ENCODE results near the gene HLCS. TPM values are rescaled to one million over a fixed set of nuclear protein-coding genes. Genes with fewer than 3 reads are reported as not detected.
A peak's percentile ranks its signal among the peaks of the same experiment; 100 is the strongest.

HLCS gene
- total RNA-seq, 1 donor from 2014 or later = 12.3 TPM

DNA sequence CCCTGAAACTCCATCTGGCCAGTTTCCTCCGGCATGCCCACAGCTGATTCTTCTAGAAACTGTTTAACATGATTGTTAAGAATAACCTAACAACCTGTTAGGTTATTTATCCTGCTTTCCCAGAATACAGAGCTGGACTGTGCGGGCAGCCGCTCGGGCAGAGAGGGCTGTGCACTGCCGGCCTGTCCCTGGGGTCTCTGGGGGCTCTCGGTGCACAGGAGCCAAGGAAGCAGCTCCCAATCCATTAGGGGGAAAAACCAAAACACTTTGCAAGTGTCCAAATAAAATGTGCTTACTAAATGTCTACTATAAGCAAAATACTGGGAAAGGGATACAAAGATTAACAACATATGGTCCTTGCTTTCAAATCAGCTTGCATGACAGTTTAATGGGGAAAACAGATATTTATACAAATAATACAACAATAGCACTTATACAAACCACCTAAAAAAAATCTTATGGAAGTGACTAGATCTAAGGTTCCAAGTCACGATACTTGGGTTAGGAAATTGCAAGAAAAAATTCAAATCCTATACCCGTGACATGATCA lies 50.7 kb downstream of the HLCS start:
- no peak for DNase-seq (ENCODE audit: low read depth in 2 of 2)

DNA sequence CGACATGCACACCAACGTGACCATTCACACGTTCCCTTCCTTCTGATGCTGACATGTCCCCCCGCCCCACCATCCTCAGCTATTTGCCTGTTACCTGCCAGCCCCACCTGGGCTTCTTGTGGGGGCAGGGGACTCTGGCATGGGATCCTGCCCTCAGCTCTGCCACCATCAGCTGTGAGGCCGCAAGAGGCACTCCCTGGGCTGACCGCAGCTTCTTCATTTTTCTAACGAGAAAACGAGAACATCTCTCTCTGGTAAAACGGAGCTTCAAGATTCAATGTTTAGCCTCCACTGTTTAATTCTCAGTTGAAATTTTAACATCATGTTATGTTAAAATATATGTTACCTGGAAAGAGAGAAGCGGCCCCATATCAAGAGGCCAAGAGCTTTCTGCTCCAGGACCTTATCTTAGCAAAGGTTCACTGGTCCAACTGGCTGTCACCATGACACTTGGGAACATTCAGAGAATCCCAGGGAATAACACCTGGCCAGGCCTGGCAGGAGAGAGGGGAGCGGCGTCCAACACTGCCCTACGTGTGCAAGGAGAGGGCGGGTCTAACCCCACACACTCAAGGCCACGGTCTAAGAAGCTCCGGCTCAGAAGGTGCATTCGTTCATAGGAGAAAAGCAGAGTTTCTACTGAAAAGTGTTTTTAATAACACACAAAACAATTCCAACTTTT lies 51.3 kb downstream of the HLCS start:
- DNase-seq (ENCODE audit: low read depth in 2 of 2) = no peak

DNA sequence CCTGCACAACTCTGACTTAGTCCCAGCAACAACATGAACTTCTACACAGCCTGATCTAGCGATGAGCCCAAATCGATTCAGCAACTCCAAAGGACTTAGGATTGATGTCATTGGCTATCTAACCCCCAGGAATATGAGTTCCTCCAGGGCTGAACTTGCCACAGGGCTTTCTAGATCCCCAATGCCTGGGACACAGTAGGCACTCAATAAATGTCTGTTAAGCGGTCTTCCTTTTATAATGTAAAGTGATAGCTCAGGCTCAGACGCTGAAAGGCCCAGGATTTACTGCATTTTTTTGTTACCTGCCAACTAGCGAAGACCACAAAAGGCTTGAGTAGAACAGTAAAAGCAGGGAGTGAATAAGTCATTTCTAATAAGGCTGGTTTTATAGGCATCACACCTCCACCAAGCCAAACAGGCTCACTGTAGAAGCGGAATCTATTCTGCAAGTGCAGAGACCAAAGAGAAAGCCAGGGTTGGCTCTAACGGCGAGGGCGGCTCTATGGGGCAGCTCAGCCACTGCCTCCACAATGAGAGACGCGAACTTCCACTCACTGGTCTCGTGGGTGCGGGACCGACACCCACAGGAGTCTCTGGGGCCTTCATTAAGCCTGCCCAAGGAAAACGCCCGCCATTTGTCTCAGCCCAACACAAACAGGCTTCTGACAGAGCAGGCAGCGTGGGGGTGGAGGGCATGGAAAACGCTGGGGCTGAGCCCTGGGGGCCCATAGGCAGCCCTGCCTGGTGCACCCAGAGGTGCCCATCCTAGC lies 52.0 kb downstream of the HLCS start:
- DNase-seq (ENCODE audit: low read depth in 2 of 2) = no peak

DNA sequence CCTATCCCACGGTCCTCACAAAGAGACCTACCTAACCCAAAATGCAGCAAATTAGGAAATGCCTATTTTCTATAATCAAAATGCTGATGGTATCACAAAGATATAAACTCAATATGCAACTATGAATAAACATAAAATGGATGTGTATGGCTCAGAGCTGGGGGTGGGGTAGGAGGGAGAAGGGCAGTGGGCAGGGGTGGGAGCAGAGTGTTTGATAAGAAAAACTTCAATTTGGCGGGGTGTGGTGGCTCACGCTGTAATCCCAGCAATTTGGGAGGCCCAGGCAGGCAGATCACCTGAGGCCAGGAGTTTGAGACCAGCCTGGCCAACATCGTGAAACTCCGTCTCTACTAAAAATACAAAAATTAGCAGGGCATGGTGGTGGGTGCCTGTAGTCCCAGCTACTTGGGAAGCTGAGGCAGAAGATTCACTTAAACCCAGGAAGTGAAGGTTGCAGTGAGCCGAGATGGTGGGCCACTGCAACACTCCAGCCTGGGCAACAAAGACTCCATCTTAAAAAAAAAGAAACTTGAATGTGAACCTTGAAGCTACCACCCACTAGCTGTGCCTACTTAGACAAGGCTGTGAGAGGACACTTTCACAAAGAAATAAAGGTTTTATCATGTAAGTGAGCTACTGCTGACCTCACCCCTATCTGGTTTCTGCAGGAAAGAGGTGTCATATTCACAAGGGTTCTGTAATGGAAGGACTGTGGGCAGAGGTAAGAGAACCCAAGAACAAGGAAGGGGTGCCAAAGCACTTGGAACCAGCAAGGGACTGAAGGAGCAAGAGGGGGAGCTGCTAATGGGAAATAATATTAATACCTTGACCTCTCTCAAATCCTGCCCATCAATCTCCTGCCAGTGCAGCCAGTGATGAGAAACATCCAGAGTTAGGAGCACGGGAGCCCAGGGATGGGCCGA lies 53.0 kb downstream of the HLCS start:
- DNase-seq (ENCODE audit: low read depth in 2 of 2) = no peak

DNA sequence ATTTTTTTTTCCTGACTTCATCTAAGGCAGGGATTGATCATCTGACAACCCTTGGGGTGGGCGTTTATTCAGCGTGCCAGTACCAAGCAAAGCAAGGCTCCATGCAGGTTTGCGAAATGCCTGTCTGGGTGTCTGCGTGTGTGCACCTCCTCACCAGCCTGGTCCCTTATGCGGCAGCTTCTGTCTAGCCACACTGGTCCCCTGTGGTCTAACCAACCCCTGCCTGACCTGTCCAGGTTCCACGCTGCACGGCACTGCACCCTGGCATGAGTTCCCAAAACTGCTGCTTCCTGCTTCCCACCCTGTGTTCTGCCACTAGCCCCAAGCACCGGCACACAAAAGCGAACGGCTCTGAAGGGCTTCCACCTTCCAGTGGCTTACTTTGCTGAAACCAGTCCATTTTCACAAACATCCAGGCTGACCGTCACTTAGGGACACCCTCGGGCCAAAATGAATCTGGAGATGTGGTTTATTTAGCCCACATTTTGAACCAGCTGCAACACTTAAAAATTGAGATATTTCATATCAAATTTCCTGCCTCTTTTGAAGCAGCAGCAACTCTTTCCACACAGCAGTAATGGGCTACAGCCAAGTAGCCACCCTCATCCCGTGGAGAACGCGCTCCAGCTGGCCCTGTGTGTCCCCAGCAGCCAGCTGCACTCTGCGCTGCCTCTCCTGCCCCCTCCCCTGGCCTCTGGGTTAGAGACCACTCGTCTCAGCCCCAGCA lies 55.7 kb downstream of the HLCS start:
- DNase-seq (ENCODE audit: low read depth in 2 of 2) = no peak

DNA sequence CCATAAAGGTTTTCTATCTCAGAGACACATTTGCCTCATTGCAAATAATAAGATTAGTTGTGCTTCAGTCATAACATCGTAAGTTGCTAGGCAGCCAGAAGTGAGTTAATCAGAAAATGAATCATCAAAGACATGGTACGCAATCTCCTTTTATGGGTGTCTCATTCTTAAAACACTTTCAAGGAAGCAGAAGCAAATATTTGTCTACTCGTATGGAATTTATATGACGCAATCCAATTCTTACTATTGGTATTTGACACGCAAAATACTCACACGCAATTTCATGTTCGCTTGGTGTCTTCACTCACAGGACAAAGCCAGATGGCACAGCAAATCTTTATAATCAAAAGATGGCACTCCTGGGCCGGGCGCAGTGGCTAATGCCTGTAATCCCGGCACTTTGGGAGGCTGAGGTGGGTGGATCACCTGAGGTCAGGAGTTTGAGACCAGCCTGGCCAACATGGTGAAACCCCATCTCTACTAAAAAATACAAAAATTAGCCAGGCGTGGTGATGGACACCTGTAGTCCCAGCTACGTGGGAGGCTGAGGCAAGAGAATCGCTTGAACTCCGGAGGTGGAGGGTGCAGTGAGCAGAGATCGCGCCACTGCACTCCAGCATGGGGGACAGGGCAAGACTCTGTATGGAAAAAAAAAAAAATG lies 56.4 kb downstream of the HLCS start:
- DNase-seq (ENCODE audit: low read depth in 2 of 2) = peak in 1 of 2 donors; percentile 97

DNA sequence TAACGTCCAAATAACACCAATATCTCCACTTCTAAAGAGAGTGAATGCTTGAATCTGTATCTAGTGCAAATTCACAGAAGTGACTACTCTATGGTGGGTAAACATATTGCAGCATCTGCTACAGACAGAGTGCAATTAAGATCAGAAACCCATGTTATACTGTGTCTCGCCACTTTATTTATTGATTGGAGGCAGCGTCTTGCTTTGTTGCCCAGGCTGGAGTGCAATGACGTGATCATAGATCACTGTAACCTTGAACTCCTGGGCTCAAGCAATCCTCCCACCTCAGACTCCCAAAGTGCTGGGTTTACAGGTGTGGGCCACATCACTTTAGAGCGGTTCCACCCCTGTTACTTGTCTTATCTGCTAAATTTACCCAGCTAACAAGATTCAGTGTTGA lies 57.0 kb downstream of the HLCS start:
- no peak for DNase-seq (ENCODE audit: low read depth in 2 of 2)

DNA sequence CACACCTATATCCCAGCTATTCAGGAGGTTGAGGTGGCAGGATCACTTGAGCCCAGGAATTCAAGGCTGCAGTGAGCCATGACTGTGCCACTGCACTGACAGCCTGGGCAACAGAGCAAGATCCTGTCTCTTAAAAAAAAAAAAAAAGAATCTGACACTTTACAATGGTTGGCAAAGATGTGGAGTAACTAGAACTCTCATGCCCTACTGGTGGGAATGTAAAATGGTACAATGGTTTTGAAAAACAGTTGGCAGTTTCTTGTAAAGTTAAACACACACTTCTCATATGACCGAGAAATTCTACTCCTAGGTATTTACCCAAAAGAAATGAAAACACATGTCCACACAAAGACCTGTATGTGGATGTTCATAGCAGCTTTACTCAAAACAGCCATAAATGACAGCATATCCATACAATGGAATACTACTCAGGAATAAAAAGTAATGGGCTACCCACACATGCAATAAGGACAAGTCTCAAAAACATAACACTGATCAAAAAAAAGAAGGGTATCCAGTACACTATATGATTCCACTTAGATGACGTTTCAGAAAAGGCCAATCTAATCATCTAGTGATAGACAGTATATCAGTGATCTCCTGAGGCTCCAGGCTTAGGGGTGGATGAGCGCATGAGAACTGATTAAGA lies 58.1 kb downstream of the HLCS start:
- DNase-seq (ENCODE audit: low read depth in 2 of 2) = peak in 1 of 2 donors; percentile 23

DNA sequence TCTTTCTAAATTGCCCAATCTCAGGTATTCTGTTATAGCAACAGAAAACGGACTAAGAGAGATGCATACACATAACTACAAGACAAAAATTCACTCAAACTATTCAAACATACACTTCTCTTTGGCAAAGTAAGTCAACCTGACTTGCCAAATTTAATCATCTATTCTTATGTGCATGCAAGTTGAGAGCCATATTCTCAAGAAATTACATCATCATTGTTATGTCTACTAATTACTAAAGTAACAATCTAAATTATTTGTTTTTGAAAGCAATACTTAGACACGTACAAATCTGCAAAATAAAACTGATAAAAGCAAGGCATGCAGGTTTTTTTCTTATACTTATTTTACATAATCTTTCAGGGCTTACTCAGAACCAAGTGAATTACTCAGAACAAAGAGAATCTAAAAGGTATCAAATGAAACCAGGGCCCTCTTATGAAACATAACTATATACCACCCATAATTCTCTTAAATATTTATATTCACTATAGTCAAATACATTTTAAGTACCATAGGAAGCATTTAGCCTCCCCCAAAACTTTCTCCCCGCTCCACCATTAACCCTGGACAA lies 62.3 kb downstream of the HLCS start:
- no peak for DNase-seq (ENCODE audit: low read depth in 2 of 2)

DNA sequence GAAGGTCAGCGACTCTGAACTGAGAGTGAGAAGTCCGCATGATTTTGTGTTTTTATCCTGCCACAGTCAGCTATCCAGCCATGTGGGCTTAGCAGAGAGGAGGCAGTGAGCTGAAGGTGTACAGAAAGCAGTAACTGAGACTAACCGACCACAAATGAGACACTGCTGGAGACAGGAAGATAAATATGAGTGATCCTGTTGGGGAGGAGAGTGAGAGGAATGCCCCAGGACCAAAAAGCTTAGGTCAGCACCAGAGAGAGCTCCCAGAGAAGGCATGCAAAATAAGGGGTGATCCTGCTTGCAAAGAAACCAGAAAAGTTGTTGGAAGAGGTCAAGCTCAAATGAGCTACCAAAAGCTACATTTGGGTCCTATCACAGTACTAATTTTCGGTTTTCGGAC lies 63.7 kb downstream of the HLCS start:
- peak in 1 of 2 donors; percentile 12 for DNase-seq (ENCODE audit: low read depth in 2 of 2)

DNA sequence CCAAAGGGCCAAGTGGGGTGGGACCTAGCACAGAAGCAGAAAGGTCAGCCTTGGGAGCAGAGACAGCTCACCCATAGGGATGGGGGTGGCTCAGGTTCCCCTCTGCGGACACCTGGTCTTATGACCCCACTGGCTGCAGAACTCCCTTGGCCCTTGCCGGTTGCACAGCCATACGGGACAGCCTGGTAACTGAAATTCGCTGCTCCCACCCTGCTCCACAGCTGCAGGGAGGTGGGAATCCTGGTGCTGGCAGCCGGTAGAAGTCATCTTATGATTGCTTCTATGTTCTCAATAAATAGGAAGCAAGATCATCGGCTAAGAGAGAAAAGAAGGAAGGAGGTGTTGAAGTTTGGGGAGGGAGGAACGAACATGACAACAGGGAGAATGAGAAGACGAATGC lies 64.1 kb downstream of the HLCS start:
- no peak for DNase-seq (ENCODE audit: low read depth in 2 of 2)

DNA sequence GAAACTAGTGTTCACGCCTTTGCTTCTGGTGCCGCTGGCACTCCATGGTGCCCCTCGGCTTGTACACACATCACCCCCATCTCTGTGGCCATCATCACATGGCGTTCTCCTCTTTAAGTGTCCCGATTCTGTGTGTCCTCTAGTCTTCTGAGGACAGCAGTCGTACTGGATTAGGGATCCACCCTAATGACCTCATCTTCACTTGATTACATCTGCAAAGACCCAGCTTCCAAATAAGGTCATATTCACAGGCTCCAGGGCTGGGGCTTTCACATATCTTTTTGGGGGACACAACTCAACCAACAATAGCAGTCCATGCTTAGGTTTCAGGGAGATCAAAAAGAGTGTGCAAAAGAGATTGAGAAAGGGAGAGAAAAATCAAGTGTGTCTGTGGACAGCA lies 64.9 kb downstream of the HLCS start:
- DNase-seq (ENCODE audit: low read depth in 2 of 2) = no peak

DNA sequence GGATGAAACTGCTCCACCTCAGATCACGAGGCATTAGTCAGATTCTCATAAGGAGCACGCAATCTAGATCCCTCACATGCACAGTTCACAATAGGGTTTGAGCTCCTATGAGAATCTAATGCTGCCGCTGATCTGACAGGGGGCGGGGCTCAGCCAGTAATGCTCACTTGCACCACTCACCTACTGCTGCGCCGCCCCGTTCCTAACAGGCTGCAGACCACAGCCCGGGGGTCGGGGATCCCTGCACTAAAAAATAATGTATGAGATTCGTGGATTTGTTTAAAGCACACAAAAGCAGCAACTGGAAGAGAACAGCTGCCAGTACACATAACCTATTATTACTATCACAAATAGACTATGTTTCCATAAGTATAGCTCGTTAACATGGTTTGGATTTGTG lies 72.9 kb downstream of the HLCS start:
- no peak for DNase-seq (ENCODE audit: low read depth in 2 of 2)

DNA sequence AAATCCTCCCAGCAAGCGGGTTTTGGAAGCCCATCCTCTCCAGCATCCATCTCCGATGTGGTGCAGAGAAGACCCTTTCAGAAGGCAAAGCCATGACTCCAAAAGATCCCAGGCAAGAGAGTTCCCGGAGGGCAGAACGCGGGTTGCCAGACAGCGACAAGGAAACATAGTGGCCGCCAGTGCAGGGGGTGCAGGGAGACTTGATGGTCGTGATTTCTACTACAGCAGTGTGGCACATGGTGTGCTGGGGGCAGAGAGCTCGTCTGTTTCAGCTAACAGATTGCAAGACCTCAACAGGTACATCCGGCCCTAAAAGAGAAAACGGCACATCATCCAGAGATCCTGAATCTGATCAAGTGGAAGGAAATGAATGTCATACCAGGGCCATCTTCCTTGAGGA lies 74.3 kb downstream of the HLCS start:
- no peak for DNase-seq (ENCODE audit: low read depth in 2 of 2)

DNA sequence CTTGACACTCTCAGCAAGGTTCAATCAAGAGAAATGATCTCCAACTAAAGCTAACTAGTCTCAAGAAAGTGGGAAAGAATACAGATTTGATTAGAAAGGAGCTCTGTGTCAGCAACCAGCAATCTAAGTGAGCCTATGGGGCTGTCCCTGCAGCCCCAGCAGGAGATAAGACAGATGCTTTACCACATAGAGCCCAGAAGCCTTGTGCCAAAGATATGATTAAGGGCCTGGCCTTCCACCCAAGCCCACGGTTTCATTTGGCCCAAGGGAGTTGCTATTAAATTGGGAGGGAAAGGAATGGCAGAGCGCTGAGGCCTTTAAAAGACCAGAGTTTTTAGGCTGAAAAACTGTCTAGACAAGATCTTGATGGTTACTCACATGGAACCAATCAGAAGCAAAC lies 74.8 kb downstream of the HLCS start:
- no peak for DNase-seq (ENCODE audit: low read depth in 2 of 2)

DNA sequence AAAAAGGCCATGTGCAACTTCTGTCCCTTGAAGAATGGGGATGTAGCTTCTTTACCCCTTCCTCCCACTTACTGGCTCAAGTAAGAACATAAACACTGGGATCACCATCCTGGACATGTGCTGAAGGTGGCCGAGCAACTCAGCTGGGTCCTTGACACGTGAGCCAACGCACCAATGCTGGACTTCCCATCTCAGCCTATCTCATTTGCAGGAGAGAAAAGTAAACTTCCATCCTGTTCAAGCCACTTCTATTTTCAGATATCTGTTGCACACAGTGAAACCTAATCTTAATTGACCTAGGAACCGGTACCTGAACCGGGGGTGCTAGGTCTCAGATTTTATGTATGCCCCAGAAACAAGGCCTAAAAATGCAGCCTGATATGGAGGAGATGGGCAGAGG lies 75.3 kb downstream of the HLCS start:
- no peak for DNase-seq (ENCODE audit: low read depth in 2 of 2)

DNA sequence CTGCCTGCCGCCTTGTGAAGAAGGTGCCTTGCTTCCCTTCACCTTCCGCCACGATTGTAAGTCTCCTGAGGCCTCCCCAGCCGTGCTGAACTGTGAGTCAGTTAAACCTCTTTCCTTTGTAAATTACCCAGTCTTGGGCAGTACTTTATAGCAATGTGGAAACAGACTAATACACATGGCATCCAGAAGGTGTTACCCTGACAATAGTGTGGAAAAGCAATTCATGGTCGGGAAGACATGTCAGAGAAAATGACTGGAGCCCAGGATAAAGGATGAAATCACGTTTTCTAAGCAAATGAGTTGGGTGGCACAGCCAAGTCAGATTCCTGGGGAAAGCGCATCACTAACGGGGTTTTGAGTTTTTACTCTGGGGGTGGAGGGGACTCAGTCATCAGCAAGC lies 76.4 kb downstream of the HLCS start:
- no peak for DNase-seq (ENCODE audit: low read depth in 2 of 2)

DNA sequence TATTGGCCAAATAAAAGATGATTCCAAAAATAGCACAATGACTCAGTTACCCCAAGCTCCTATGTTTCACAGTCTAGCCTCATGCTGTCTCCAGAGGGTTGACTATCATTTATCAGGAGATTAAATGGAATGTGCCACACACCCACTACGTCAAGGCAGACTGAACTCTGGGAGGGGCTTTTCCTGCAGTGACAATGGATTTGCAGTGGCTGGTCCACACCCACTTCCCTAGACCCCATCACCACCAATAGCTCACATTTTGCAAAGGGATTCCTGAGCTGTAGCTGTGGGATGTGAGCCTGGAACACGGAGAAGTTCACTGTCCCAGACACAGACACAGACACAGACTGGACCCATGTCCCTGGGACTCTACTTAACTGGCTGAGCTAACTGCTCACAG lies 77.1 kb downstream of the HLCS start:
- DNase-seq (ENCODE audit: low read depth in 2 of 2) = peak; percentile 18 to 21

DNA sequence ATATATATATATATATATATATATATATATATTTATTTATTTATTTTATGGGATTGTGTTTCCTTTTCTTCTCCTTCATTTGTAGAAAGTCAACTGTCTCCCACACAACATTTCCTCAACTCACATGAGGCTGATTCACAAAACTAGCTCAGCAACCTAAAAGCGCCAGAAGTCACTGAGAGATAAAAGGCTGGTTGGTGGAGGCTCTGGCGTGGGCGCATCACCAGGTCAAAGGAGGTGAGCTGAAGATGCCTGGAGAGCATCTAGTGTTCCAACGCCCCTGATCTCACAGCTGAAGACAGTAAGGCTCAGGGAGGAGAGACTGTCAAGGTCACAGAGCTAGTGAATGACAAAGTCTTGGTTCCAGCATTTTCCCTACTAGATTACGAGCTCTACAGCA lies 78.0 kb downstream of the HLCS start:
- DNase-seq (ENCODE audit: low read depth in 2 of 2) = no peak

DNA sequence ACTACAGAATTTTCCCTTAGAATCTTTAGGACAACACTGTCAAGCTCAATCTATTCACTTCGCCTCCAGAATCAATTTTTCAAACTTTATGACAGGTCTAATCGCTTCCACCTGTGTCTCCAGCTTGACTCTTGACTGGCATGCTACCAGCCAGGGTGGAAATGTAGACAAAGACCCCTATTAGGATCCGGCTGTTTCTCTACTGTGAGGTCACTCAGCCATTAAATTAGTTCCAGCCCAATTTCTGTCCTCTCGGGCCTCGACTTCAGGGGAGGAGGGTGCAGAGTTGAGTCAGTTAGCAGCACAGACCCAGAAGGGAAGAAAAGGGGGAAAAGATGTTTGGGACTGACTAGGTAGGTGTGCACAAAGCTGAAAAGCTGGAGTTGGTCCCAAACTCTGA lies 78.5 kb downstream of the HLCS start:
- no peak for DNase-seq (ENCODE audit: low read depth in 2 of 2)
